Smooth muscle cell of trachea (primary cell): ENCODE data around the gene PLPP4. TPM values are rescaled to one million over a fixed set of nuclear protein-coding genes. Genes with fewer than 3 reads are reported as not detected.

ENCODE experiments used
- total RNA-seq: library from RNA; depleted of rRNA; stranded (reverse); fragments of >200 nt; gene quantifications from 2 replicates; pipeline ENCODE4 v1.2.1, GENCODE V29; 2014

Gene PLPP4
- total RNA-seq, result 0.99 and 1.2 TPM in 2 replicates

DNA sequence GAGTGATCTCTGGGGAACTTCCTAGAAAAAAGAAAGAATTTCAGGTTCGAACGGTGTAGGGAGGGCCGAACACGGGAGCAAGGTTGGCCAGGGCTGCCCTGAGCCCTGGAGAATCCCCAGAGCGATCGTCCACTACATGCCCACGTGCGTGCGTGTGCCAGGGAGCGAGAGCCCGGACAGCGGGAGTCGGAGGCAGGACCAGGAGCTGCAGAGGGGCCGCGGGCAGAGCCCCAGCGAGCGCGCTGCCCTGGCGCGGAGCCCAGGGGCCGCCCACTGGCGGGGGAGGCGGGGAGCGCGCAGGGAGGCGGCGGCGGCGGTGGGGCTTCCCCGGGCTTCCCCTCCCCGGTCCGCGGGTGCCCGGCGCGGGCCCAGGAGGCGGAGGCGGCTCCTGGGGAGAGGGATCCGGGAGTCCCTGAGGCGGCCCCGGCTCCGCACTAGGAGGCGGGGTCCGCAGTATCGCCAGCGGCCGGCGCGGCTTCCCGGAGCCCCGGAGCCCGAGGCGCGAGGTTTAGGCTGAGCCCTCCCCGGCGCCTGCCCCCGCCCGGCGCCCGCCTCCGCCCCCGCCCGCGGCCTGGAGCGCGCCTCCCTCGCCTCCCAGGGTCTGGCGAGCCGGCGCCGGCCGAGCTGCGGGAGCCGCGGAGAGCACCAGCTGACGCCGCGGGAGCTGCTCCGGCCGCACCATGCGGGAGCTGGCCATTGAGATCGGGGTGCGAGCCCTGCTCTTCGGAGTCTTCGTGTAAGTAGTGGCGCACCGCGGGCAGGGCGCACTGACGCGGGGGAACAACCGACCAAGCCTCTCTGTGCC lies at the start of gene PLPP4:
Gene PLPP4 (plus strand): TSS at position 602 of the 805 bp plus-strand sequence. CDS start 79 bp downstream, at position 681.

